Measurements from ENCODE around the gene MMGT1.

MMGT1 gene

DNA sequence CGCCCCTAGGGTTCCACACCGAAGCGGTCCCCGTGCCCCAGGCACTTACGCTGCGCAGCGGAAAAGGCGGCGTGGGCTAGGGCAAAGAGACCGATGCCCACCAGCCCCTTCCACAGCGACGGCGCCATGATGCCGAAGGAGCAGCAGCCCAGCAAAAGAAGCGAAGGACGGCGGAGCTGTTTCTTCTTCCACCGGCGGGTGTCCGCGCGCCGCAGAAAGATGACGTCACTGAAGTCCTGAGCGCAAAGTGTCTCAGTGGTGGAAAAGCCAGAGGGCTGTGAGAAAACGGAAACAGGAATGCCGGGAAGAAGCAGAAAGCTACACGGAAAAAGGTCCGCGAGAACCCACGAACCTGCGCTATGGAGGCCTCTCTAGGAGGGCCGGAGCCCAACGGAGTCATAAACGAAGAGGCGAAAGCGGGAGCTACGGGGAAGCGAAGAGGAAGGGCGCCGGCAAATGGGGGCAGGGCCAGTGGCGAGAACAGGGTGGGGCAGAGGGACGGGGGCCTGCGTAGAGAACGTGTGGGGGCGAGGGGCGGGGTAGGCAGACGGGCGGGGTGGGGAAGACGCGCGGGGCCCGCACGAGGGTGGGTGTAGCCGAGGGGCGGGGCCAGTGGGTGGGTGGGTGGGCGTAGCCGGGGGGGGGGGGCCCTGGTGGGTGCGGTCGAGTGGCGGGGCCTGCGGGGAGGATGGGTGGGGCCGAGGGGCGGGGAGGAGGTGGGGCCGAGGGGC lies at the start of gene MMGT1:
Gene MMGT1, minus strand, starts transcription at position 441 of the 731 bp plus-strand sequence. Its CDS starts 313 bp downstream, at position 128.
- DNase-seq (ENCODE audit: low read depth), result peak; percentile 61

GRCh38 chrX:136021903-136022302 lies 48.1 kb upstream of the MMGT1 start:
- DNase-seq (ENCODE audit: low read depth), result no peak

- DNase-seq (ENCODE audit: low read depth), result no peak
These were observed 47.4 kb upstream of the MMGT1 start for GRCh38 chrX:136021160-136021559.

GRCh38 chrX:136019226-136019625 lies 45.4 kb upstream of the MMGT1 start:
- no peak for DNase-seq (ENCODE audit: low read depth)

GRCh38 chrX:136016881-136017280 lies 43.1 kb upstream of the MMGT1 start:
- DNase-seq (ENCODE audit: low read depth), result no peak

- no peak for DNase-seq (ENCODE audit: low read depth)
These were observed 41.2 kb upstream of the MMGT1 start for GRCh38 chrX:136015016-136015415.

DNA sequence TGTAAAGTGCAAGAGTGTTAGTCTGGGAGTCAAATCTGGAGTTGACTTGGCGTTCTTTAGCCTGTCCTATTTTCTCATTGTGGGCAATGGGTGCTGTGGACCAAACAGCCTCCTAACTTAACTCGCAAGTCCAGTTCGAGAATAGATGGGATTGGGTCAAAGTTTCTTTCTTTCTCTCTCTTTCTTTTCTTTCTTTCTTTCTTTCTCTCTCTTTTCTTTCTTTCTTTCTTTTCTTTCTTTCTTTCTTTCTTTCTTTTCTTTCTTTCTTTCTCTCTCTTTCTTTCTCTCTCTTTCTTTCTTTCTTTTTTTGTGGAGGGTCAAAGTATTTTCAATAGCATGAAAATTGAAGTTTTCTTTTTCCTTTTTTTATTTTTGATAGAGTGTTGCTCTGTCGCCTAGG lies 14.5 kb upstream of the MMGT1 start:
- DNase-seq (ENCODE audit: low read depth), result no peak

DNA sequence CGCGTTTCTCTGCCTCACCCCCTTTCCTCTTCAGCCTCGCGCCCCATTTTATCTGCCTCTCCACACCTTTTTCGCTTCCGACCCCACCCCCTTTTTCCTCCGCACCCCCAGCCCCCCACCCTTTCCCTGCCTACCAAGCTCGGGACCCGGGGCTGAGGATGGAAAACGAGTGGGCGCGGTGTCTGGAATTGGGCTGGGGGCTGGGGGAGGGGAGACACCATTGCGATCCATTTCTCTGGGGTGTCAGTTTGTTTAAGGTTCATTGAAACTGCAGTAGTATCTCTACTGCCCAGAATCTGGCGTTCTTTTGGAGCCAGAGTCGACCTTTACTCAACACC lies 12.2 kb upstream of the MMGT1 start:
- DNase-seq (ENCODE audit: low read depth), result no peak

DNA sequence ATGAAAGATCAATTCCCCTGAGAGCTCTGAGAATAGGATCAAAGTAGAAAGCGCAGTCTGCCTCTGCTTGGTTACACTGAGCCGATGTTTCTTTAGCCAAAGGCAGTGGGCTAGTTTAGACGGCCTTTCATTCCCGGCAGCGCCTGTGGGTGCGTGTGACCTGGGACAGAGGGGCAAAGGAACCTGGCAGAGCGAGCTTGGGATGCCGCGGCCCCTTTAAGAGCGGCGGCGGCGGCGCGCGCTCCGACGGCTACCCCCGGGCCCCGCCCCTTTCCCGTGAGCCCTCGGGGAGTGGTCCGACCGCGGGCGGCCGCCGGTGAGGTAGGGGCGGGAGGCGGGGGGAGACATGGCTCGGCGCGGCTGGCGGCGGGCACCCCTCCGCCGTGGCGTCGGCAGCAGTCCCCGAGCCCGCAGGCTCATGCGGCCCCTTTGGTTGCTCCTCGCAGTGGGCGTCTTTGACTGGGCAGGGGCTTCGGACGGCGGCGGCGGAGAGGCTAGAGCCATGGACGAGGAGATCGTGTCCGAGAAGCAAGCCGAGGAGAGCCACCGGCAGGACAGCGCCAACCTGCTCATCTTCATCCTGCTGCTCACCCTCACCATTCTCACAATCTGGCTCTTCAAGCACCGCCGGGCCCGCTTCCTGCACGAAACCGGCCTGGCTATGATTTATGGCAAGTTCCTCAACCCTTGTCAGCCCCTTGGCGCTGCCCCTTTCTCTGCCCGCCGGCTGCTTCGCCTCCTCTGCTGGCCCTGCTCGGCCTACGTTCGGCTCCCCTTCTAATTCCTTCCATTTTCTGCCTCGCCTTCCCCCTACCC lies 11.6 kb upstream of the MMGT1 start, which contains the start of gene SLC9A6:
Gene SLC9A6, plus strand, starts transcription at position 279 of the 816 bp plus-strand sequence. Its CDS starts 224 bp downstream, at position 503.
- peak; percentile 30 for DNase-seq (ENCODE audit: low read depth)

GRCh38 chrX:135984791-135985156 lies 11.0 kb upstream of the MMGT1 start:
- DNase-seq (ENCODE audit: low read depth), result no peak

- DNase-seq (ENCODE audit: low read depth), result no peak
These were observed 10.5 kb upstream of the MMGT1 start for GRCh38 chrX:135984256-135984655.

DNA sequence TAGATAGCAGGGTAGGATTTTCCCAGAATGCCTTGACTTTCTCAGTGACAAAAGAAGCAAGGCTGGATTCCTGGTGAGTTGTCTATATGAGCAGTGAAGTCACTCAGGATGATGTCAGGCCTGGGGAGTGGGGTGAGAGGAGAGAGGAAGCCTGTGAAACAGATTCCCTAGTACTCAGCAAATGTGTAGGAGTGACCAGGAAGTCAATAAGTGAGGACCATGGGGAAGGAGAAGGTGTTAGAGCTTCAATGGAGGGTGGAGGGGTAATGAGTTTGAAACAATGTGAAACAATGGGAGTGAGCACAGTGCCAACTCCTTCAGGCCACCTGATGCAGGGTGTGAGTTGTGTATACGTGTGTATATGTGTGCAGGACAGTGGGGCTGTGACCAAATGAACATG lies 9.1 kb upstream of the MMGT1 start:
- DNase-seq (ENCODE audit: low read depth), result no peak

- no peak for DNase-seq (ENCODE audit: low read depth)
These were observed 7.9 kb upstream of the MMGT1 start for GRCh38 chrX:135981668-135982067.

DNA sequence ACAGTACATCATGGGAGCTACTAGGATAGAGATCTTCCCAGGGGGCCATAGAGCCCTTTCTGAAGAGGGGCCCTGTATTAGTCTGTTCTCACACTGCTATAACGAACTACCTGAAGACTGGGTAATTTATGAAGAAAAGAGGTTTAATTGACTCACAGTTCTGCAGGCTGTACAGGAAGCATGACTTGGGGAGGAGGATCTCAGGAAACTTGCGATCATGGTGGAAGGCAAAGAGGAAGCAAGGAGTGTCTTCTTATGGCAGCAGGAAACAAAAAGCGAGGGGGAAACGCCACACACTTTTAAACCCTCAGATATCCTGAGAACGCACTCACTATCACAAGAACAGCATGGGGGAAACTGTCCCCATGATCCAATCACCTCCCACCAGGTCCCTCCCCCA lies 7.2 kb upstream of the MMGT1 start:
- DNase-seq (ENCODE audit: low read depth), result no peak

DNA sequence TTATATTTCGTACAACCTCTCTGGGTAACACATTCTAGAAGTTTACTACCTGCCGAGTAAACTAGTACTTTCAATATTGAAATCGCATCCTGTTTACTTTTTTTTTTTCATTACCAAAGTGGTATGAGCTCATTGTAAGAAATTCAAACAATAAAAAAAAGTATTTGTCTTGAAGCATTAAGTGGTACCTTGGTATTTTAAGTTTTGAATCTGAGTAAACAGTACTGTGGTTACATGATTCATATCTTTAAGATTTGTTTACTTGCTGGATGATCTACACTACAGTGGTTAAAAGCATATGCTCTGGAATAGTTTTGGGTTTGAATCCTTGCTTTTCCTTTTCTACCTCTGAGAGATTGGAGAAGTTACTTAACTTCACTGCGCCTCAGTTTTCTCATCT lies 3.8 kb upstream of the MMGT1 start:
- no peak for DNase-seq (ENCODE audit: low read depth)

GRCh38 chrX:135975421-135975820 lies 1.6 kb upstream of the MMGT1 start:
- DNase-seq (ENCODE audit: low read depth), result no peak

- DNase-seq (ENCODE audit: low read depth), result peak; percentile 47
These were observed 580 bp upstream of the MMGT1 start for GRCh38 chrX:135974279-135974856.

DNA sequence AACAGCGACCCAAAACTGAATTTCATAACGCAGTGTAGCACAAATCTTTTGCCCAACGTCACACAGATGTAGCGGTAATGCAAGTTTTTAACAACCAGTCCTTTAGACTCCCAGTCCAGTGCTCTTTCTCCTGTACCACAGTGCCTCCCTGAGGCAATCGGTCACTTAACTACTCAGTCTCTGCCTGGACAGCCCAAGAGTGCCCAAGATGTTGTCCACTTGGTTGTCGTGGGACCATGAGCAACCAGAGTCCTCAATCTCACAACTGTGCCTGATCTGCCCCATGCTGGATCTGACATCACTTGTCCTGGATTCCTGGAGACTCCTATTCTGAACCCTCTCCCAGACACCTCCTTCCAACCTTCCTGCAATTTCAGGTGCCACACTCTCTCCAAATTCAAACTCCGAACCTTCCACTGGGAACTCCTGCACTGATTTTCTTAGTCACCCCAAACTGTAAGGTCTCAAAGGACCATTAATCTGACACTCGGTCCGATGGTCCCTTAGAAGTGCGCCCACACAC lies 702 bp downstream of the MMGT1 start:
- no peak for DNase-seq (ENCODE audit: low read depth)

DNA sequence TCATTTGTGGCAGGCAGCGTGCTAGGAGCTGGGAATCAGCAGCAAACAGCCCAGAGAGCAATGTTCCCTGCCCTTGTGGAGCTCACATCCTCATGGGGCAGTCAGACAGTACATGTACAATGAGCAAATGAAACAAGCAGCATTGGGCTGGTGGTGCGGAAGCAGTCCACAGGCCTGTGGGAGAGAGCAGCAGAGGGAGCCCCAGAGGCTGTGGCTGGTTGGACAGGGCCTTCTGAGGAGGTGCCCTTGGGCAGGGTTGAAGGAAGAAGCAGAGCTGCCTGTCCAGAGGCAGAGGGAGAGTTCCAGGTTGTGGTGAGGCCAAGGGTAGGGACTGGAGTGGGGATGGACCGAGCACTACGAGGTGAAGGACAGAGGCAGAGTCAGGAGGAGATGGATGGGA lies 22.5 kb downstream of the MMGT1 start:
- no peak for DNase-seq (ENCODE audit: low read depth)

- no peak for DNase-seq (ENCODE audit: low read depth)
These were observed 29.3 kb downstream of the MMGT1 start for GRCh38 chrX:135944486-135944885.

GRCh38 chrX:135931644-135932487 lies 41.9 kb downstream of the MMGT1 start:
- DNase-seq (ENCODE audit: low read depth), result peak; percentile 1

- DNase-seq (ENCODE audit: low read depth), result no peak
These were observed 45.9 kb downstream of the MMGT1 start for GRCh38 chrX:135927897-135928296.

Measured in stimulated activated CD8-positive, alpha-beta memory T cell treated with anti-CD3 and anti-CD28 coated beads, Interleukin-15, amount 100 ng/mL, for 1 hour (primary cell).